SK-N-SH (cell line): ENCODE results near the gene EFEMP2. TPM values are rescaled to one million over a fixed set of nuclear protein-coding genes. Genes with fewer than 3 reads are reported as not detected.

Experiments used
- CTCF ChIA-PET: fragments of 300-600, 350-600 bp; formaldehyde crosslinking; extraction: SDS; loops from one replicate; lab custom pipeline; 2021; lab: Yijun Ruan, JAX
- POLR2A ChIA-PET: fragments of 350-600 bp; sonication (Branson Sonifier 250); formaldehyde crosslinking; extraction: SDS; loops from one replicate; lab custom pipeline; 2020; ENCODE audit warnings: antibody characterized with exemption, inconsistent platforms; lab: Yijun Ruan, JAX
- DNase-seq: peaks from one replicate; pipeline ENCODE4 v3.0.0; 2012
- H2AFZ ChIP-seq: fragments of 200-600 bp; sonication (generic); 2 replicates; pipeline ENCODE4 v1.8.1; 2016; ENCODE audit warnings: antibody characterized with exemption, mild to moderate bottlenecking, low read depth
- H3F3A ChIP-seq: fragments of 200-600 bp; sonication (generic); replicated peaks from 2 replicates; pipeline ENCODE3; 2016; ENCODE audit warnings: antibody characterized with exemption, mild to moderate bottlenecking; ENCODE audit not compliant: insufficient read depth
- H3K27ac ChIP-seq, 2 experiments: fragments of 200-500 bp in 1 of 2; fragments of 200-600 bp in 1 of 2; sonication (Bioruptor generic) in 1 of 2; sonication (generic), shearing (Covaris generic) in 1 of 2; 2 replicates each; pipeline versions ENCODE4 v1.5.1 to v1.6.1; 2014 to 2016; ENCODE audit warnings: low read depth in 2 of 2, inconsistent platforms in 1 of 2, low read length in 1 of 2, mild to moderate bottlenecking in 1 of 2, mixed read lengths in 1 of 2
- H3K27me3 ChIP-seq: fragments of 200-600 bp; sonication (generic), shearing (Covaris generic); 2 replicates; pipeline ENCODE4 v1.6.1; 2016; ENCODE audit warnings: mixed run types; ENCODE audit not compliant: insufficient read depth
- H3K36me3 ChIP-seq, 2 experiments: fragments of 200-500 bp in 1 of 2; fragments of 200-600 bp in 1 of 2; sonication (Bioruptor generic) in 1 of 2; sonication (generic) in 1 of 2; replicated peaks in 1 of 2; 2 replicates each; pipeline versions ENCODE3 to v1.5.1; 2014 to 2016; ENCODE audit warnings: low read length in 1 of 2, mild to moderate bottlenecking in 1 of 2; ENCODE audit not compliant: insufficient read depth in 2 of 2, control insufficient read depth in 1 of 2
- H3K4me1 ChIP-seq, 2 experiments: fragments of 200-500 bp in 1 of 2; fragments of 200-600 bp in 1 of 2; sonication (Bioruptor generic) in 1 of 2; sonication (generic), shearing (Covaris generic) in 1 of 2; 2 replicates each; pipeline versions ENCODE4 v1.5.1 to v1.6.1; 2014 to 2016; ENCODE audit warnings: low read depth in 1 of 2, low read length in 1 of 2, mixed run types in 1 of 2; ENCODE audit not compliant: insufficient read depth in 2 of 2, control insufficient read depth in 1 of 2
- H3K4me2 ChIP-seq: fragments of 200-600 bp; sonication (generic), shearing (Covaris generic); 2 replicates; pipeline ENCODE4 v1.6.1; 2017; ENCODE audit warnings: mixed run types
- H3K4me3 ChIP-seq, 2 experiments: fragments of 200-500 bp in 1 of 2; fragments of 200-600 bp in 1 of 2; sonication (Bioruptor generic) in 1 of 2; sonication (generic), shearing (Covaris generic) in 1 of 2; 2 replicates each; pipeline versions ENCODE4 v1.5.1 to v1.8.1; 2014 to 2016; ENCODE audit warnings: low read depth in 2 of 2, inconsistent platforms in 1 of 2, low read length in 1 of 2, mild to moderate bottlenecking in 1 of 2, mixed read lengths in 1 of 2, moderate library complexity in 1 of 2
- H3K79me2 ChIP-seq: fragments of 200-600 bp; sonication (generic); 2 replicates; pipeline ENCODE4 v1.8.1; 2017; ENCODE audit warnings: mild to moderate bottlenecking; ENCODE audit not compliant: insufficient read depth
- H3K9ac ChIP-seq: fragments of 200-600 bp; sonication (generic); 2 replicates; pipeline ENCODE4 v1.6.1; 2017; ENCODE audit warnings: mixed run types
- H3K9me2 ChIP-seq: fragments of 200-600 bp; sonication (generic); 2 replicates; pipeline ENCODE4 v1.6.1; 2017; ENCODE audit warnings: mixed run types
- H3K9me3 ChIP-seq: fragments of 200-600 bp; sonication (generic); 2 replicates; pipeline ENCODE4 v1.6.1; 2017; ENCODE audit warnings: mixed run types, mild to moderate bottlenecking, moderate library complexity
- H4K20me1 ChIP-seq: fragments of 200-600 bp; sonication (generic); 2 replicates; pipeline ENCODE4 v1.6.1; 2017; ENCODE audit warnings: mild to moderate bottlenecking, mixed run types; ENCODE audit not compliant: insufficient read depth
- CHD2 ChIP-seq: fragments of 150-350 bp; IDR thresholded peaks from 2 replicates; pipeline ENCODE4 v1.6.1; 2018; ENCODE audit warnings: low read length; ENCODE audit not compliant: partially characterized antibody
- FOXM1 ChIP-seq: IDR thresholded peaks from 2 replicates; pipeline ENCODE4 v1.4.0; 2012; ENCODE audit warnings: low read depth, mild to moderate bottlenecking
- GABPA ChIP-seq: IDR thresholded peaks from 2 replicates; pipeline ENCODE4 v1.4.0; 2012; ENCODE audit warnings: low read depth, mild to moderate bottlenecking
- JUND ChIP-seq: IDR thresholded peaks from 2 replicates; pipeline ENCODE4 v1.4.0; 2012
- NFIC ChIP-seq: IDR thresholded peaks from 2 replicates; pipeline ENCODE4 v1.4.0; 2012; ENCODE audit warnings: borderline replicate concordance
- POLR2AphosphoS5 ChIP-seq: IDR thresholded peaks from 2 replicates; pipeline ENCODE4 v1.6.1; 2012; ENCODE audit warnings: low read depth, low read length
- RCOR1 ChIP-seq: fragments of 150-350 bp; IDR thresholded peaks from 2 replicates; pipeline ENCODE4 v1.6.1; 2017; ENCODE audit warnings: antibody characterized with exemption, low read length
- RFX5 ChIP-seq: IDR thresholded peaks from 2 replicates; pipeline ENCODE4 v1.6.1; 2012; ENCODE audit warnings: mild to moderate bottlenecking, improper control_type of control experiment, low read length
- RXRA ChIP-seq: IDR thresholded peaks from 2 replicates; pipeline ENCODE4 v1.4.0; 2012; ENCODE audit warnings: low read depth, mild to moderate bottlenecking, borderline replicate concordance
- SIN3A ChIP-seq: IDR thresholded peaks from 2 replicates; pipeline ENCODE4 v1.6.1; 2012; ENCODE audit warnings: low read depth, mild to moderate bottlenecking, low read length, moderate library complexity, borderline replicate concordance
- TEAD4 ChIP-seq: IDR thresholded peaks from 2 replicates; pipeline ENCODE4 v1.4.0; 2012; ENCODE audit warnings: mild to moderate bottlenecking, borderline replicate concordance; ENCODE audit not compliant: insufficient read depth
- YY1 ChIP-seq: IDR thresholded peaks from 2 replicates; pipeline ENCODE4 v1.4.0; 2012; ENCODE audit warnings: low read depth, mild to moderate bottlenecking
- WGBS: methylation state at CpG from one replicate; pipeline ENCODE4 v1.1.6; 2017; ENCODE audit warnings: low lambda C conversion rate; 5-methylcytosine and 5-hydroxymethylcytosine counted together
- polyA plus RNA-seq, 3 experiments: library from polyadenylated mRNA; depleted of rRNA; stranded (reverse); fragments of >200 nt; gene quantifications; 2 replicates each; pipeline ENCODE4 v1.2.3, GENCODE V29; 2012
- TF ChIP-seq, protein P1 (sequence below): IDR thresholded peaks from 2 replicates; pipeline ENCODE4 v1.4.0; 2012; ENCODE audit warnings: low read depth, borderline replicate concordance
- TF ChIP-seq, protein P2 (sequence below): IDR thresholded peaks from 2 replicates; pipeline ENCODE4 v1.4.0; 2012; ENCODE audit warnings: low read depth
- TF ChIP-seq, protein P3 (sequence below): fragments of 150-350 bp; IDR thresholded peaks from 2 replicates; pipeline ENCODE4 v1.6.1; 2017; ENCODE audit warnings: antibody characterized with exemption, low read length, low read depth, borderline replicate concordance
- TF ChIP-seq, protein P4 (sequence below): IDR thresholded peaks from 2 replicates; pipeline ENCODE4; 2012
- TF ChIP-seq, protein P5 (sequence below): IDR thresholded peaks from 2 replicates; pipeline ENCODE4 v1.6.1; 2012; ENCODE audit warnings: mild to moderate bottlenecking, low read depth, low read length, moderate library complexity

The EFEMP2 gene
- polyA plus RNA-seq, 1 of the 3 experiments (the other 2 are of a cell fraction) = 203 TPM

DNA sequence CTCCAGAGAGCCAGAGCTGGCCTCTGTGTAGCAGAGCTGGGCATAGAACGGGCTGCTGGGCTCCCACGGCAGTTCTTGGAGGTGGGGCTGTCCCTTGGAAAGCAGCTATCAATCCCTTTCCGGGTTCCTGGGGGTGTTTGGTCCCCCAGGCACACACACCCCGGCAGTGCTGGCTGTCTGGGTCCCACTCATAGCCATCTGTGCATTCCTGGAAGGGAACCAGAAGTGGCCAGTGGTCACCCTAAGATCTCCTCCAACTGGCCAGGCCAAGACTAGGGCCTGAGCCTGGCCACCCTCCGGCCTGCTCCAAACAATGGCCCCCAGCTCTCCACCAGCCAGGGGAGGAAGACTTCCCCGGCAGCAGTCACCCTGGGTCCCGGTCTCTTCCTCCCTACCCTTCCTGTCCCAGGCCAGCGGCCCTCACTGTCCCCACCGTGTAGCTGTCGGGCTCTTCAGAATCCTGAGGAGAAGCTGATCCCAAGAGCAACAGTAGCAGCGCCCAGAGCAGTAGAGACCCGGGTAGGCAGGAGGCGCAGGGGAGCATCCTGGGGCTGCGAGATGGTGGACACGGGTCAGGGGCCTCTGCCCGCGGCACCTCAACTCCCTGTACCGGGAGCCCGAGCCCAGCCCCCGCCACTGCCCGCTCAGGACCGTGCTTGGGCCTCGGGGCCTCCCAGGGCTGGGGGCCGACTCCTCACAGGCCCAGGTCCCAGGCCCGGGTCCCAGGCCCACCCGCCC is 620 bp downstream of the EFEMP2 start:
- peak overlapping the region; percentile 97 for H3K4me2 ChIP-seq
- peaks cover 31 to 37% of the 10 kb centered on the region in 2 experiments for H3K36me3 ChIP-seq
- H3K4me3 ChIP-seq = peak overlapping the region; percentile 54 to 73
- H3K79me2 ChIP-seq = peaks cover 34% of the 10 kb centered on the region
- peak overlapping the region; percentile 77 to 93 for H3K27ac ChIP-seq
- TF ChIP-seq, protein P1, sequence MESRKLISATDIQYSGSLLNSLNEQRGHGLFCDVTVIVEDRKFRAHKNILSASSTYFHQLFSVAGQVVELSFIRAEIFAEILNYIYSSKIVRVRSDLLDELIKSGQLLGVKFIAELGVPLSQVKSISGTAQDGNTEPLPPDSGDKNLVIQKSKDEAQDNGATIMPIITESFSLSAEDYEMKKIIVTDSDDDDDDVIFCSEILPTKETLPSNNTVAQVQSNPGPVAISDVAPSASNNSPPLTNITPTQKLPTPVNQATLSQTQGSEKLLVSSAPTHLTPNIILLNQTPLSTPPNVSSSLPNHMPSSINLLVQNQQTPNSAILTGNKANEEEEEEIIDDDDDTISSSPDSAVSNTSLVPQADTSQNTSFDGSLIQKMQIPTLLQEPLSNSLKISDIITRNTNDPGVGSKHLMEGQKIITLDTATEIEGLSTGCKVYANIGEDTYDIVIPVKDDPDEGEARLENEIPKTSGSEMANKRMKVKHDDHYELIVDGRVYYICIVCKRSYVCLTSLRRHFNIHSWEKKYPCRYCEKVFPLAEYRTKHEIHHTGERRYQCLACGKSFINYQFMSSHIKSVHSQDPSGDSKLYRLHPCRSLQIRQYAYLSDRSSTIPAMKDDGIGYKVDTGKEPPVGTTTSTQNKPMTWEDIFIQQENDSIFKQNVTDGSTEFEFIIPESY = no peak
- TF ChIP-seq RXRA (no peak), POLR2AphosphoS5 (no peak), YY1 (no peak), CHD2 (no peak), NFIC (no peak), TEAD4 (no peak), FOXM1 (no peak), RFX5 (no peak), RCOR1 (no peak), SIN3A (no peak), JUND (no peak), GABPA (no peak)
- TF ChIP-seq, protein P2, sequence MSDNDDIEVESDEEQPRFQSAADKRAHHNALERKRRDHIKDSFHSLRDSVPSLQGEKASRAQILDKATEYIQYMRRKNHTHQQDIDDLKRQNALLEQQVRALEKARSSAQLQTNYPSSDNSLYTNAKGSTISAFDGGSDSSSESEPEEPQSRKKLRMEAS = no peak
- TF ChIP-seq, protein P3, sequence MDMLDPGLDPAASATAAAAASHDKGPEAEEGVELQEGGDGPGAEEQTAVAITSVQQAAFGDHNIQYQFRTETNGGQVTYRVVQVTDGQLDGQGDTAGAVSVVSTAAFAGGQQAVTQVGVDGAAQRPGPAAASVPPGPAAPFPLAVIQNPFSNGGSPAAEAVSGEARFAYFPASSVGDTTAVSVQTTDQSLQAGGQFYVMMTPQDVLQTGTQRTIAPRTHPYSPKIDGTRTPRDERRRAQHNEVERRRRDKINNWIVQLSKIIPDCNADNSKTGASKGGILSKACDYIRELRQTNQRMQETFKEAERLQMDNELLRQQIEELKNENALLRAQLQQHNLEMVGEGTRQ = no peak
- TF ChIP-seq, protein P4, sequence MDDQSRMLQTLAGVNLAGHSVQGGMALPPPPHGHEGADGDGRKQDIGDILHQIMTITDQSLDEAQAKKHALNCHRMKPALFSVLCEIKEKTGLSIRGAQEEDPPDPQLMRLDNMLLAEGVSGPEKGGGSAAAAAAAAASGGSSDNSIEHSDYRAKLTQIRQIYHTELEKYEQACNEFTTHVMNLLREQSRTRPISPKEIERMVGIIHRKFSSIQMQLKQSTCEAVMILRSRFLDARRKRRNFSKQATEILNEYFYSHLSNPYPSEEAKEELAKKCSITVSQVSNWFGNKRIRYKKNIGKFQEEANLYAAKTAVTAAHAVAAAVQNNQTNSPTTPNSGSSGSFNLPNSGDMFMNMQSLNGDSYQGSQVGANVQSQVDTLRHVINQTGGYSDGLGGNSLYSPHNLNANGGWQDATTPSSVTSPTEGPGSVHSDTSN = no peak
- TF ChIP-seq, protein P5, sequence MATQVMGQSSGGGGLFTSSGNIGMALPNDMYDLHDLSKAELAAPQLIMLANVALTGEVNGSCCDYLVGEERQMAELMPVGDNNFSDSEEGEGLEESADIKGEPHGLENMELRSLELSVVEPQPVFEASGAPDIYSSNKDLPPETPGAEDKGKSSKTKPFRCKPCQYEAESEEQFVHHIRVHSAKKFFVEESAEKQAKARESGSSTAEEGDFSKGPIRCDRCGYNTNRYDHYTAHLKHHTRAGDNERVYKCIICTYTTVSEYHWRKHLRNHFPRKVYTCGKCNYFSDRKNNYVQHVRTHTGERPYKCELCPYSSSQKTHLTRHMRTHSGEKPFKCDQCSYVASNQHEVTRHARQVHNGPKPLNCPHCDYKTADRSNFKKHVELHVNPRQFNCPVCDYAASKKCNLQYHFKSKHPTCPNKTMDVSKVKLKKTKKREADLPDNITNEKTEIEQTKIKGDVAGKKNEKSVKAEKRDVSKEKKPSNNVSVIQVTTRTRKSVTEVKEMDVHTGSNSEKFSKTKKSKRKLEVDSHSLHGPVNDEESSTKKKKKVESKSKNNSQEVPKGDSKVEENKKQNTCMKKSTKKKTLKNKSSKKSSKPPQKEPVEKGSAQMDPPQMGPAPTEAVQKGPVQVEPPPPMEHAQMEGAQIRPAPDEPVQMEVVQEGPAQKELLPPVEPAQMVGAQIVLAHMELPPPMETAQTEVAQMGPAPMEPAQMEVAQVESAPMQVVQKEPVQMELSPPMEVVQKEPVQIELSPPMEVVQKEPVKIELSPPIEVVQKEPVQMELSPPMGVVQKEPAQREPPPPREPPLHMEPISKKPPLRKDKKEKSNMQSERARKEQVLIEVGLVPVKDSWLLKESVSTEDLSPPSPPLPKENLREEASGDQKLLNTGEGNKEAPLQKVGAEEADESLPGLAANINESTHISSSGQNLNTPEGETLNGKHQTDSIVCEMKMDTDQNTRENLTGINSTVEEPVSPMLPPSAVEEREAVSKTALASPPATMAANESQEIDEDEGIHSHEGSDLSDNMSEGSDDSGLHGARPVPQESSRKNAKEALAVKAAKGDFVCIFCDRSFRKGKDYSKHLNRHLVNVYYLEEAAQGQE = no peak
- H2AFZ ChIP-seq = no peak overlapping the region
- H3K9me2 ChIP-seq = no peaks in the 10 kb centered on the region
- CTCF ChIA-PET = interaction anchor here (0.6 to 18.4 kb wide), 12 partner anchors 11 to 216 kb away, joined by 3 to 374 read pairs (median 4); partner anchors contain the start of genes CCDC85B, CTSW, FIBP and KAT5
- no peaks in the 10 kb centered on the region for H3K27me3 ChIP-seq
- H4K20me1 ChIP-seq = no peaks in the 10 kb centered on the region
- POLR2A ChIA-PET = interaction anchor here (0.5 to 4.8 kb wide), 10 partner anchors 8 to 669 kb away, joined by 3 to 59 read pairs (median 4); partner anchors contain the start of genes CCDC85B, CFL1, MALAT1 and MUS81
- peaks cover 19 to 27% of the 10 kb centered on the region in 2 experiments; a peak in 3 of 4 replicates for H3K4me1 ChIP-seq
- DNase-seq = peak; percentile 75
- H3K9ac ChIP-seq = peak overlapping the region; percentile 70
- H3F3A ChIP-seq = peaks cover 36% of the 10 kb centered on the region
- 26% methylated on average over 12 of the region's 26 CpGs for WGBS
- no peaks in the 10 kb centered on the region for H3K9me3 ChIP-seq
